GM19395 (cell line): ENCODE results near the gene TTC16.
"Not testable (repeated sequence)": the region's sequence is repeated elsewhere in the genome, so short reads cannot be mapped to it uniquely, and the experiment has no call there.

Experiments
- ATAC-seq: cut with Tn5 transposase; IDR thresholded peaks from one replicate; pipeline ENCODE4 v1.9.1; 2021; ENCODE audit warnings: mild to moderate bottlenecking, moderate library complexity; ENCODE audit not compliant: unreplicated experiment

TTC16 gene

GRCh38 chr9:127780126-127780885, 64.4 kb downstream of the TTC16 start:
- ATAC-seq: no peak

GRCh38 chr9:127780909-127781308, 65.0 kb downstream of the TTC16 start:
- ATAC-seq: not testable (repeated sequence)
